Astrocyte of the spinal cord (primary cell): ENCODE data around the gene KIF3B.
"Not testable (repeated sequence)": the region's sequence is repeated elsewhere in the genome, so short reads cannot be mapped to it uniquely, and the experiment has no call there.

Source experiments
- DNase-seq: peaks from one replicate; pipeline ENCODE4 v3.0.0; 2011; ENCODE audit warnings: low read depth, low spot score
- H3K4me3 ChIP-seq: 2 replicates; pipeline ENCODE4 v1.5.1; 2011; ENCODE audit warnings: low read depth, mild to moderate bottlenecking, low read length, moderate library complexity
- in situ Hi-C: cut with HindIII; loops from 2 replicates; pipeline ENCODE4 v1.10.0; 2017; ENCODE audit warnings: low sequenced_read_pairs
- TF ChIP-seq, protein P1 (sequence below): IDR thresholded peaks from 2 replicates; pipeline ENCODE4 v1.5.1; 2012; ENCODE audit warnings: low read depth, mild to moderate bottlenecking, low read length, inconsistent platforms

KIF3B gene

GRCh38 chr20:32237419-32237818 is 40.0 kb upstream of the KIF3B start:
- in situ Hi-C loops, result no loop called here
- no peak for DNase-seq

DNA sequence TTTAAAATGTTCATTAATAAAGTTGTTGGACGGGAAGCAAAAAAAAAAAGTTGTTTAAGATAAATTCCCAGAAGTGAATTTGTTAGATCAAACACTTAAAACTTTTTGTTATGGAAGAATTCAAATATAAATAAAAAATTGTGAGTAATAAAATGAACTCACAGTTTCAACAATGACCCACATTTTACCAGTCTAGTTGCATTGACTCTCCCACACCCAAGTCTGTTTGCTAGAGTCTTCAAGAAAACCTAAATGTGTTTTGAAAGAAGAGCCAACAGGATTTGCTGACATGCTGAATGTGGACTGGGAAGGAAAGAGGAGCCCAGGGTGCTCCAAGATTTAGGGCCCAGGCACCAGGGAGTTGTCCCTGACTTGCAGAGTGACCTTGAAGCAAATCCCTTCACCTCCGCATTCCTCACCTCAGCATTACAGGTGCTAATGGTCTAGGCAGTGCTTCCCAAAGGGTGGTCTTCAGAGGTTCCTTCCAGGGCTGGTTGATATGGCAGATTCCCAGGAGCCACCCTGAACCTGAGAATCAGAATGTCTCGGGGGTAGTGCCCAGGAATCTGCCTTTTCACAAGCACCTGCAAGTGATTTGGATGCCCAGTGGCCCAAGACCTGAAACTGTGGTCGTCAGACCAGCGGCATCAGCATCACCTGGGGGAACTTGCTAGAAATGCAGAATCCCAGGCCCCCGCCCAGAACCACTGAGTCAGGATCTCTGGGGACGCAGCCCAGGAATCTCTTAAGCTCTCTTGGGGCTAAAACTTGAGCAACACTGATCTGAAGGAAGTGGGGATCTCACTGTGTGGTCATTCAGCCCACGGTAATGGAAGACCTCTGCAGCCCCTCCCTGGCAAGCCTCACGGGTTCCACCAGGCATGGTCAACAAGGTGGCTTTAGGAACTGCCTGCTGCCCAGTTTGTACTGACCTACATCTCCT is 38.7 kb upstream of the KIF3B start:
- in situ Hi-C loops, result no loop called here
- TF ChIP-seq, protein P1, sequence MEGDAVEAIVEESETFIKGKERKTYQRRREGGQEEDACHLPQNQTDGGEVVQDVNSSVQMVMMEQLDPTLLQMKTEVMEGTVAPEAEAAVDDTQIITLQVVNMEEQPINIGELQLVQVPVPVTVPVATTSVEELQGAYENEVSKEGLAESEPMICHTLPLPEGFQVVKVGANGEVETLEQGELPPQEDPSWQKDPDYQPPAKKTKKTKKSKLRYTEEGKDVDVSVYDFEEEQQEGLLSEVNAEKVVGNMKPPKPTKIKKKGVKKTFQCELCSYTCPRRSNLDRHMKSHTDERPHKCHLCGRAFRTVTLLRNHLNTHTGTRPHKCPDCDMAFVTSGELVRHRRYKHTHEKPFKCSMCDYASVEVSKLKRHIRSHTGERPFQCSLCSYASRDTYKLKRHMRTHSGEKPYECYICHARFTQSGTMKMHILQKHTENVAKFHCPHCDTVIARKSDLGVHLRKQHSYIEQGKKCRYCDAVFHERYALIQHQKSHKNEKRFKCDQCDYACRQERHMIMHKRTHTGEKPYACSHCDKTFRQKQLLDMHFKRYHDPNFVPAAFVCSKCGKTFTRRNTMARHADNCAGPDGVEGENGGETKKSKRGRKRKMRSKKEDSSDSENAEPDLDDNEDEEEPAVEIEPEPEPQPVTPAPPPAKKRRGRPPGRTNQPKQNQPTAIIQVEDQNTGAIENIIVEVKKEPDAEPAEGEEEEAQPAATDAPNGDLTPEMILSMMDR, result no peak
- DNase-seq, result no peak
- H3K4me3 ChIP-seq, result no peak overlapping the region

More at GRCh38 chr20:32237419-32237818, 40.0 kb upstream of the KIF3B start:
- TF ChIP-seq, protein P1, result no peak
- no peak overlapping the region for H3K4me3 ChIP-seq

DNA sequence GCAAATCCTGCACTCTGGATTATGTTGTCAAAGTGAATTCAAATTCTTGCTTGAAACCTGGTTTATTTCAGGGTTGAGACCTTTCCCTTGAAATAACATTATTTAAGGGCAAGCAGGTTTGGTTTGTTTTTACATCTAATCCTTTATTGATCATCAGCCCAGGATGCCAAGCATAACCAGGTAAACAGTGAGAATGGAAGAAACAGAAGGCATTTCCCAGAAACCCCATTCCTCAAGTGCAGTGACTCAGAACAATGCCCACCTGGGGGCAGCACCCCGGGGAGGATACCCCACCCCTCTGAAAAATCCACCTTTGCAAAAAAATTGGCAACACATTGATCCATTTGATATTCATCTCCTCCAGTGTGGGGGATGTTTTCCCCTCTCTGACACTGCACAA is 37.2 kb upstream of the KIF3B start:
- no peak for DNase-seq
- TF ChIP-seq, protein P1, result no peak
- in situ Hi-C loops, result no loop called here
- H3K4me3 ChIP-seq, result no peak overlapping the region

GRCh38 chr20:32241807-32242206 is 35.6 kb upstream of the KIF3B start:
- in situ Hi-C loops, result no loop called here
- H3K4me3 ChIP-seq, result no peak overlapping the region
- TF ChIP-seq, protein P1, result no peak
- DNase-seq, result no peak

- no peak for DNase-seq
- no peak overlapping the region for H3K4me3 ChIP-seq
- in situ Hi-C loops, result no loop called here
- TF ChIP-seq, protein P1, result no peak
Observed at GRCh38 chr20:32244150-32244823, 33.2 kb upstream of the KIF3B start.

DNA sequence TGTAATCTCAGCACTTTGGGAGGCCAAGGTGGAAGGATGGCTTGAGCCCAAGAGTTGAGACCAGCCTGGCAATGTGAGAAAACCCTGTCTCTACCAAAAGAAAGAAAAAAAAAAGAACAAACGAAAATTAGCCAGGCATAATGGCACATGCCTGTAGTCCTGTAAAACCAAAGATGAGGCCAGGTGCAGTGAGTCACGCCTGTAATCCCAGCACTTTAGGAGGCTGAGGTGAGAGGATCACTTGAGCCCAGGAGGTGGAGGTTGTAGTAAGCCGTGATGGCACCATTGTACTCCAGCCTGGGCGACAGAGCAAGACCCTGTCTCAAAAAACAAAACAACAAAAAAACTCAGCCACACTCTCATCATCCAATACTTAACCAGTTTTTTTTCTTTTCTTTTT is 32.5 kb upstream of the KIF3B start:
- H3K4me3 ChIP-seq, result no peak overlapping the region
- TF ChIP-seq, protein P1, result no peak
- DNase-seq, result no peak
- in situ Hi-C loops, result no loop called here

DNA sequence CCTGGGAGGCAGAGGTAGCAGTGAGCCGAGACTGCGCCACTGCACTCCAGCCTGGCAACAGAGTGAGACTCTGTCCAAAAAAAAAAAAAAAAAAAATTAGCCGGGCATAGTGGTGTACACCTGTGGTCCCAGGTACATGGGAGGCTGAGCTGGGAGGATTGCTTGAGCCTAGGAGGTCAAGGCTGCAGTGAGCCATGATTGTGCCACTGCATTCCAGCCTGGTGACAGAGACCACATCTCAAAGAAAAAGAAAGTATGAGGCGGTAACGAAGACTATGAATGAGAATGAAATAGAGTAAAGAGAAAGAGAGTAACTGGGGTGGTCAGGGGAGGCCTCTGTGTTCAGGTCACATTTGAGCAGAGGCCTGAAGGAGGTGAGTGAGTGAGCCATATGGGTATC is 31.2 kb upstream of the KIF3B start:
- DNase-seq, in situ Hi-C loops: not testable (repeated sequence)

More for the DNA sequence above, 31.2 kb upstream of the KIF3B start:
- not testable (repeated sequence) for H3K4me3 ChIP-seq
